HL-60 (cell line): Measurements from ENCODE around the gene VAT1L.

Source experiments
- DNase-seq, 2 experiments: peaks; one replicate each; pipeline ENCODE4 v3.0.0-alpha.2; 2010 to 2020; ENCODE audit warnings: low read depth in 1 of 2, low spot score in 1 of 2
- H3K27ac ChIP-seq: fragments of 250-450 bp; sonication (Bioruptor Pico); replicated peaks from 2 replicates; pipeline ENCODE4 v1.5.1; 2020; ENCODE audit warnings: mild to moderate bottlenecking, moderate library complexity
- H3K27me3 ChIP-seq: fragments of 250-450 bp; sonication (Bioruptor Pico); 2 replicates; pipeline ENCODE4 v1.5.1; 2021; ENCODE audit warnings: mild to moderate bottlenecking, moderate library complexity; ENCODE audit not compliant: insufficient read depth, poor library complexity, severe bottlenecking
- H3K4me3 ChIP-seq: replicated peaks from 2 replicates; pipeline ENCODE4 v1.5.1; 2011; ENCODE audit warnings: mild to moderate bottlenecking, control low read depth, low read length; ENCODE audit not compliant: insufficient read depth
- CTCF ChIP-seq: IDR thresholded peaks from one replicate; pipeline ENCODE4 v1.5.1; 2011; ENCODE audit warnings: low read length, control low read depth, inconsistent platforms; ENCODE audit not compliant: insufficient read depth
- GABPA ChIP-seq: IDR thresholded peaks from 2 replicates; pipeline ENCODE4 v1.6.1; 2012; ENCODE audit warnings: low read depth
- POLR2AphosphoS5 ChIP-seq: IDR thresholded peaks from 2 replicates; pipeline ENCODE4 v1.6.1; 2012; ENCODE audit warnings: low read depth
- REST ChIP-seq: IDR thresholded peaks from 2 replicates; pipeline ENCODE4 v1.6.1; 2012; ENCODE audit warnings: low read depth; ENCODE audit not compliant: insufficient replicate concordance
- SPI1 ChIP-seq: IDR thresholded peaks from 2 replicates; pipeline ENCODE4 v1.6.1; 2012; ENCODE audit warnings: low read depth, mild to moderate bottlenecking, borderline replicate concordance

Gene VAT1L

GRCh38 chr16:77793417-77793816 is 5.1 kb downstream of the VAT1L start:
- Histone ChIP-seq H3K27me3 (peaks cover 27% of the 10 kb centered on the region), H3K27ac (no peak overlapping the region), H3K4me3 (no peak overlapping the region)
- no peak for DNase-seq
- TF ChIP-seq CTCF, result no peak
- TF ChIP-seq SPI1, result no peak
- TF ChIP-seq REST, result no peak
- no peak for TF ChIP-seq GABPA
- no peak for TF ChIP-seq POLR2AphosphoS5

- DNase-seq, result no peak
- Histone ChIP-seq H3K27me3 (peaks cover 15% of the 10 kb centered on the region), H3K27ac (no peak overlapping the region), H3K4me3 (no peak overlapping the region)
- TF ChIP-seq SPI1, result no peak
- no peak for TF ChIP-seq POLR2AphosphoS5
- no peak for TF ChIP-seq CTCF
- TF ChIP-seq GABPA, result no peak
- no peak for TF ChIP-seq REST
These were observed 6.2 kb downstream of the VAT1L start for GRCh38 chr16:77794586-77794985.

GRCh38 chr16:77801817-77802216 is 13.5 kb downstream of the VAT1L start:
- TF ChIP-seq POLR2AphosphoS5 (no peak), GABPA (no peak), CTCF (no peak), SPI1 (no peak), REST (no peak)
- H3K4me3 ChIP-seq, result no peak overlapping the region
- no peak overlapping the region for H3K27ac ChIP-seq
- DNase-seq, result no peak
- H3K27me3 ChIP-seq, result peaks cover 4% of the 10 kb centered on the region
